HepG2 (cell line): ENCODE measurements around the gene GNAI2. TPM values are rescaled to one million over a fixed set of nuclear protein-coding genes. Genes with fewer than 3 reads are reported as not detected.
A peak's percentile ranks its signal among the peaks of the same experiment; 100 is the strongest.

Source experiments
- ARID2 ChIP-seq: sonication (generic); formaldehyde crosslinking; IDR thresholded peaks from 2 replicates; pipeline ENCODE4 v1.8.1; 2022; ENCODE audit warnings: mild to moderate bottlenecking, missing genetic modification reagents, borderline replicate concordance
- BCLAF1 ChIP-seq: fragments of 450-650 bp; IDR thresholded peaks from 2 replicates; pipeline ENCODE4 v1.6.1; 2017; ENCODE audit warnings: mild to moderate bottlenecking
- HMGXB3 ChIP-seq: sonication (generic); formaldehyde crosslinking; IDR thresholded peaks from 2 replicates; pipeline ENCODE4 v1.4.0; 2020; ENCODE audit warnings: missing genetic modification reagents, borderline replicate concordance
- HNF4A ChIP-seq: sonication (generic); formaldehyde crosslinking; IDR thresholded peaks from 2 replicates; pipeline ENCODE4 v1.4.0; 2020; ENCODE audit warnings: missing genetic modification reagents
- HOXA5 ChIP-seq: sonication (generic); formaldehyde crosslinking; IDR thresholded peaks from 2 replicates; pipeline ENCODE4 v1.4.0; 2020; ENCODE audit warnings: missing genetic modification reagents
- NFYB ChIP-seq: sonication (generic); formaldehyde crosslinking; IDR thresholded peaks from 2 replicates; pipeline ENCODE4 v1.4.0; 2020; ENCODE audit warnings: missing genetic modification reagents
- SCMH1 ChIP-seq: sonication (generic); formaldehyde crosslinking; IDR thresholded peaks from 2 replicates; pipeline ENCODE4 v1.9.0; 2021; ENCODE audit warnings: missing genetic modification reagents, mild to moderate bottlenecking, borderline replicate concordance
- SRSF1 ChIP-seq: fragments of 200-400 bp; formaldehyde crosslinking; optimal IDR thresholded peaks from 2 replicates; pipeline ENCODE3; 2017; ENCODE audit warnings: mild to moderate bottlenecking, low read depth, low read length, moderate library complexity
- TIGD3 ChIP-seq: sonication (generic); formaldehyde crosslinking; IDR thresholded peaks from 2 replicates; pipeline ENCODE4 v1.5.1; 2020; ENCODE audit warnings: mild to moderate bottlenecking, missing genetic modification reagents, borderline replicate concordance
- TOE1 ChIP-seq: sonication (generic); formaldehyde crosslinking; IDR thresholded peaks from 2 replicates; pipeline ENCODE4 v1.4.0; 2020; ENCODE audit warnings: mild to moderate bottlenecking, missing genetic modification reagents
- TRAFD1 ChIP-seq: sonication (generic); formaldehyde crosslinking; IDR thresholded peaks from 2 replicates; pipeline ENCODE4 v1.5.1; 2020; ENCODE audit warnings: missing genetic modification reagents, mild to moderate bottlenecking, borderline replicate concordance
- ZNF280B ChIP-seq: sonication (generic); formaldehyde crosslinking; IDR thresholded peaks from 2 replicates; pipeline ENCODE4 v1.5.0; 2020; ENCODE audit warnings: missing genetic modification reagents, mild to moderate bottlenecking, borderline replicate concordance
- ZNF317 ChIP-seq: sonication (generic); formaldehyde crosslinking; IDR thresholded peaks from 2 replicates; pipeline ENCODE4 v1.5.0; 2020; ENCODE audit warnings: mild to moderate bottlenecking, missing genetic modification reagents
- ZNF333 ChIP-seq: sonication (generic); formaldehyde crosslinking; IDR thresholded peaks from 2 replicates; pipeline ENCODE4 v1.4.0; 2020; ENCODE audit warnings: mild to moderate bottlenecking, missing genetic modification reagents, borderline replicate concordance
- ZNF552 ChIP-seq: sonication (generic); formaldehyde crosslinking; IDR thresholded peaks from 2 replicates; pipeline ENCODE4 v1.9.0; 2022; ENCODE audit warnings: missing genetic modification reagents, mild to moderate bottlenecking, borderline replicate concordance
- polyA plus RNA-seq, 8 experiments: library from polyadenylated mRNA; depleted of rRNA in 3 of 8; stranded (reverse) in 7 of 8; unstranded in 1 of 8; fragments of >200 nt; fragmentation: Illumina TruSeq in 4 of 8; extraction: Trizol in 4 of 8; gene quantifications; 2 replicates each; pipeline versions ENCODE4 v1.2.1 to v1.2.3, GENCODE V29; 2011 to 2016; ENCODE audit warnings: low read depth in 4 of 8, missing spikeins in 1 of 8, mixed read lengths in 1 of 8; ENCODE audit not compliant: insufficient read depth in 1 of 8
- total RNA-seq, 5 experiments: library from RNA; depleted of rRNA; stranded (reverse); fragments of >200 nt; fragmentation: Illumina TruSeq; extraction: Trizol; gene quantifications; 2 replicates each; pipeline ENCODE4 v1.2.3, GENCODE V29; 2016; ENCODE audit warnings: low read depth in 1 of 5

The GNAI2 gene
- total and polyA plus RNA-seq, 2 of the 13 experiments (the other 11 are each of a cell fraction or from before 2014, with no cell fraction given) = 51.1 to 66.2 TPM

GRCh38 chr3:50221411-50222168, 14.4 kb upstream of the GNAI2 start (continued):
- TF ChIP-seq ZNF280B (CRISPR knock-in tag) (no peak), NFYB (CRISPR knock-in tag) (0 out of 2 replicates have a peak, but pooled peaks have one; percentile 17), ZNF317 (no peak), ZNF333 (CRISPR knock-in tag) (peak; percentile 31; the same call in 1 of the 2 replicates), ARID2 (CRISPR knock-in tag) (no peak), TRAFD1 (CRISPR knock-in tag) (no peak), HMGXB3 (CRISPR knock-in tag) (no peak), SRSF1 (no peak), HNF4A (CRISPR knock-in tag) (peak; percentile 65), HOXA5 (CRISPR knock-in tag) (0 out of 2 replicates have a peak, but pooled peaks have one; percentile 20), SCMH1 (CRISPR knock-in tag) (no peak), TOE1 (CRISPR knock-in tag) (no peak), ZNF552 (CRISPR knock-in tag) (no peak), BCLAF1 (no peak), TIGD3 (no peak)
